GM10266 (cell line): ENCODE results near the gene FAM25G.

Experiments
- DNase-seq: peaks from one replicate; pipeline ENCODE4 v3.0.0; 2012; ENCODE audit errors: extremely low spot score
- CTCF ChIP-seq: IDR thresholded peaks from 2 replicates; pipeline ENCODE4 v1.5.1; 2012; ENCODE audit warnings: mild to moderate bottlenecking, low read depth; ENCODE audit not compliant: control insufficient read depth, insufficient read depth; ENCODE audit errors: missing control alignments

FAM25G gene

GRCh38 chr10:47454780-47455058 lies 36.8 kb downstream of the FAM25G start:
- no peak for DNase-seq

GRCh38 chr10:47454008-47454779 lies 37.3 kb downstream of the FAM25G start:
- no peak for DNase-seq
- no peak for TF ChIP-seq CTCF

More at GRCh38 chr10:47454780-47455058, 36.8 kb downstream of the FAM25G start:
- TF ChIP-seq CTCF = no peak

GRCh38 chr10:47453141-47454007 lies 38.1 kb downstream of the FAM25G start:
- no peak for DNase-seq
- TF ChIP-seq CTCF = no peak

- TF ChIP-seq CTCF = no peak
- DNase-seq = no peak
These were observed 38.9 kb downstream of the FAM25G start for GRCh38 chr10:47452495-47453140.

GRCh38 chr10:47451998-47452494 lies 39.5 kb downstream of the FAM25G start:
- TF ChIP-seq CTCF = no peak
- no peak for DNase-seq

- no peak for TF ChIP-seq CTCF
- DNase-seq = no peak
These were observed 40.1 kb downstream of the FAM25G start for GRCh38 chr10:47451273-47451997.
